ENCODE measurements around the gene H6PD.

H6PD gene

DNA sequence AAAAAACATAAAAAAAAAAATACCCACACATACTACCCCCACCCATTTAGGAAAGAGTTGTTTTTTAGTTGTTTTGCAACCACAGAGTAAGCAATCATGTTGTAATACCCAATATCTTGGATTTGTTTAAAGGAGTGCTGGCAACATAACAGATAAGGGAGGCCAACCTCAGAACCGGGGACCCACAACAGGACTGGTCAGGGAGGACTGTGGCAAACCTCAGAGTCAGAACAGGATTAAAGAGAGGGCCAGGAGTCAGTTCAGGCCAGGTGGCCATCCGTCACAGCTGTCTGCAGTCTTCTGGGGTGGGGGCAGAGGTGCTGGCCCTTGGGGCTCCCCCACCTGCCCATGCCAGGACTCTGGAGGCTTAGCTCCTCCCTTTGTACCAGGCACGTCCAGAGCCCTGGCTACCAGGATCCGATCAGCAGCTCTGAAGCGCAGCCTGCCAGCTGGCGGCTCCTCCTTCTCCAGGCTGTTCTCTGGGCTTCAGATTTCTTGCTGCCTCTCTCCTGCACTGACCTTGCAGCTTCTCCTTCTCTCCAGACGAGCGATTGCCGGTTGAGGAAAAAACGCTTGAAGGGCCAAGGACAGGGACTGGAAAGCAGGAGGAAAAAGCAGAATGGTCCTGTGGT, 7.9 kb downstream of the H6PD start:
- TF ChIP-seq YY1 (IDR thresholded peaks at IDR 0.05; ENCODE audit: insufficient read depth, insufficient read length) = no peak
- no peak for TF ChIP-seq ZNF274 (IDR thresholded peaks at IDR 0.05; ENCODE audit: low read depth, low read length)
- no peak for TF ChIP-seq SUZ12 (IDR thresholded peaks at IDR 0.05; ENCODE audit: extremely low read depth, insufficient read depth, insufficient read length)
- Histone ChIP-seq H3K27me3 (ENCODE audit: insufficient read depth, insufficient read length) (no peaks in the 10 kb centered on the region), H3K4me3 (ENCODE audit: insufficient read length, low read depth) (no peak overlapping the region), H3K9ac (ENCODE audit: insufficient read length, low read depth) (no peak overlapping the region), H3K4me1 (ENCODE audit: insufficient read depth, insufficient read length) (peaks cover 7% of the 10 kb centered on the region), H3K36me3 (ENCODE audit: insufficient read depth, insufficient read length, low read length) (no peaks in the 10 kb centered on the region), H3K9me3 (ENCODE audit: insufficient read depth, low read length) (no peaks in the 10 kb centered on the region)
- no peak for DNase-seq (ENCODE audit: low read depth, low spot score)

DNA sequence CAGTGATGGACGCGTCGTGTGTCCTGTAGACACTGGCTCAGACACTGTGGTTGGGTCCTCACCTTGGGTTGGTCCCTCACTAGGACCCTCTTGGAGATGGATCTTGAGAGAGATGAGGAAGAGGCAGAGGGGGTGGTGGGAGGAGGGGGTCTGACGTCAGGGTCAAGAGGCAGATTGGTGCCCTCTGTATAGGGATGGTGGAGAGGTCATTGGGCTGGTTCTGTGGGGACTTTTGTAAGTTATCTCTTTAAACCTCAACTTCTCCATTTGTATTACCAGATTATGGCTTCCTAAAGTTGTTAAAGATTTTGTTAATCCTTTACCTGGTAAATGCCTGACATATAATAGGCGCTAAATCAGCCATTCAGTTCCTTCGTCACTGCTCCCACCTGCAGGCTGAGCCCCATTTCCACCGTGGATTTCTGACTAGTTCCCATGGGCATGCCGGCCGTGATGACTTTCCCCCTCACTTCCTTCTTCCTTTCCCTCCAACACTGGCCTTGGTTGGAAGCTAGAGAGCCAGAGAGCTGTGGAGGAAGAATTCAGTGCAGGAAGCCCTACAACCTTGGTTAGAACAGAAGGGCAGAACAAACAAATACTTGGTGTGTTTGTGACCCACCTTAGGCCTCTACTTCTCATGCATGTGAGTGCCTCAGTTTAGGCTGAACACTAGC, 8.6 kb downstream of the H6PD start:
- Histone ChIP-seq H3K27me3 (ENCODE audit: insufficient read depth, insufficient read length) (no peaks in the 10 kb centered on the region), H3K9me3 (ENCODE audit: insufficient read depth, low read length) (no peaks in the 10 kb centered on the region), H3K4me3 (ENCODE audit: insufficient read length, low read depth) (no peak overlapping the region), H3K36me3 (ENCODE audit: insufficient read depth, insufficient read length, low read length) (no peaks in the 10 kb centered on the region), H3K4me1 (ENCODE audit: insufficient read depth, insufficient read length) (peaks cover 7% of the 10 kb centered on the region), H3K9ac (ENCODE audit: insufficient read length, low read depth) (no peak overlapping the region)
- no peak for DNase-seq (ENCODE audit: low read depth, low spot score)
- TF ChIP-seq ZNF274 (IDR thresholded peaks at IDR 0.05; ENCODE audit: low read depth, low read length) = no peak

DNA sequence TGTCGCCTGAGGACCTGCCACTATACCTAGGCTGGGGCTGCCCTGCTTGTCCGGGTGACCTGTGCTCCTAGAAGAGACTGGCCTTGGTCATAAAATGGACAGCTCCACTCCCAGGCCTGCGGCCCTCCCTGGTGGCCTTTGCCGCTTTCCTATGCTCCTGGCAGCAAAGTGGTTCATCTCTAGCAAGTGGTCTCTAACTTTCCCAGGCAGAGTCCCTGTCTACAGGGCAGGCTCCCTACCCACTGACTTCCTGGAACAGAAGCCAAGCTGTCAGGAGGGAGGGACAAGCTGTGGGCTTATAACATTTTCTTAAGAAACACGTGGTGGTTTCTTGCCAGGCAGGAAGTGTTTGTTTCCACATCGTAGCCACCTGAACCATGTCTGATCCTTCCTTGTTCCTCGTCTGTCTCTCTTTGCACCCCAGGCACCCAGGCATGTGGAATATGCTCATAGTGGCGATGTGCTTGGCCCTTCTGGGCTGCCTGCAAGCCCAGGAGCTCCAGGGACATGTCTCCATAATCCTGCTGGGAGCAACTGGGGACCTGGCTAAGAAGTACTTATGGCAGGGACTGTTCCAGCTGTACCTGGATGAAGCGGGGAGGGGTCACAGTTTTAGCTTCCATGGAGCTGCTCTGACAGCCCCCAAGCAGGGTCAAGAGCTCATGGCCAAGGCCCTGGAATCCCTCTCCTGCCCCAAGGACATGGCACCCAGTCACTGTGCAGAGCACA, 10.1 kb downstream of the H6PD start:
- no peak overlapping the region for H3K4me3 ChIP-seq (ENCODE audit: insufficient read length, low read depth)
- TF ChIP-seq SUZ12 (IDR thresholded peaks at IDR 0.05; ENCODE audit: extremely low read depth, insufficient read depth, insufficient read length) (no peak), YY1 (IDR thresholded peaks at IDR 0.05; ENCODE audit: insufficient read depth, insufficient read length) (no peak), ZNF274 (IDR thresholded peaks at IDR 0.05; ENCODE audit: low read depth, low read length) (no peak)
- H3K36me3 ChIP-seq (ENCODE audit: insufficient read depth, insufficient read length, low read length) = no peaks in the 10 kb centered on the region
- H3K4me1 ChIP-seq (ENCODE audit: insufficient read depth, insufficient read length) = peaks cover 13% of the 10 kb centered on the region
- no peaks in the 10 kb centered on the region for H3K27me3 ChIP-seq (ENCODE audit: insufficient read depth, insufficient read length)
- no peak for DNase-seq (ENCODE audit: low read depth, low spot score)
- no peaks in the 10 kb centered on the region for H3K9me3 ChIP-seq (ENCODE audit: insufficient read depth, low read length)
- H3K9ac ChIP-seq (ENCODE audit: insufficient read length, low read depth) = no peak overlapping the region

DNA sequence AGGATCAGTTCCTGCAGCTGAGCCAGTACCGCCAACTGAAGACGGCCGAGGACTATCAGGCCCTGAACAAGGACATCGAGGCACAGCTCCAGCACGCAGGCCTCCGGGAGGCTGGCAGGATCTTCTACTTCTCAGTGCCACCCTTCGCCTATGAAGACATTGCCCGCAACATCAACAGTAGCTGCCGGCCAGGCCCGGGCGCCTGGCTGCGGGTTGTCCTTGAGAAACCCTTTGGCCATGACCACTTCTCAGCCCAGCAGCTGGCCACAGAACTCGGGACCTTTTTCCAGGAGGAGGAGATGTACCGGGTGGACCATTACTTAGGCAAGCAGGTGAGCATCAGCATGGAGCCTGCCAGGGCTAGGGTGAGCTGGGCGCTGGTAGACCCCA, 10.7 kb downstream of the H6PD start:
- H3K9ac ChIP-seq (ENCODE audit: insufficient read length, low read depth) = no peak overlapping the region
- no peaks in the 10 kb centered on the region for H3K36me3 ChIP-seq (ENCODE audit: insufficient read depth, insufficient read length, low read length)
- no peaks in the 10 kb centered on the region for H3K9me3 ChIP-seq (ENCODE audit: insufficient read depth, low read length)
- DNase-seq (ENCODE audit: low read depth, low spot score) = no peak
- TF ChIP-seq ZNF274 (IDR thresholded peaks at IDR 0.05; ENCODE audit: low read depth, low read length) (no peak), SUZ12 (IDR thresholded peaks at IDR 0.05; ENCODE audit: extremely low read depth, insufficient read depth, insufficient read length) (no peak), YY1 (IDR thresholded peaks at IDR 0.05; ENCODE audit: insufficient read depth, insufficient read length) (no peak)
- H3K27me3 ChIP-seq (ENCODE audit: insufficient read depth, insufficient read length) = no peaks in the 10 kb centered on the region
- no peak overlapping the region for H3K4me3 ChIP-seq (ENCODE audit: insufficient read length, low read depth)
- H3K4me1 ChIP-seq (ENCODE audit: insufficient read depth, insufficient read length) = peaks cover 16% of the 10 kb centered on the region

DNA sequence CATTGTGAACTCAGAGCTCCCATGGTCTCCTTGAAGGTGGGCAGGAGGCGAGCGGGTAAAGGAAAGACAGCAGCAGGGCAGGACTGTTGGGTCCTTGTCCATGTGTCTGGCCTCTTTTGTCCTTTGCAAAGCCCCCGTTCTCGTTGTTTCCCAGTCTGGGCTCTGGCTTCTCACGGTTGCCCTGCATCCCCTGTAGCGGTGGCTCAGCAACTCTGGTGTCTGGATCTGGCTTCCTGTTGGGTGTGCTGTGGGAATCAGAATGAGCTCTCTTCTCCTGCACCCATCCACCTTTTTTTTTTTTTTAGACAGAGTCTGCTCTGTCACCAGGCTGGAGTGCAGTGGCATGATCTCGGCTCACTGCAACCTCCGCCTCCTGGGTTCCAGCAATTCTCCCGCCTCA, 11.1 kb downstream of the H6PD start:
- Histone ChIP-seq H3K9me3 (ENCODE audit: insufficient read depth, low read length) (no peaks in the 10 kb centered on the region), H3K4me1 (ENCODE audit: insufficient read depth, insufficient read length) (peaks cover 16% of the 10 kb centered on the region), H3K27me3 (ENCODE audit: insufficient read depth, insufficient read length) (no peaks in the 10 kb centered on the region), H3K9ac (ENCODE audit: insufficient read length, low read depth) (no peak overlapping the region), H3K4me3 (ENCODE audit: insufficient read length, low read depth) (no peak overlapping the region), H3K36me3 (ENCODE audit: insufficient read depth, insufficient read length, low read length) (no peaks in the 10 kb centered on the region)
- DNase-seq (ENCODE audit: low read depth, low spot score) = no peak
- no peak for TF ChIP-seq ZNF274 (IDR thresholded peaks at IDR 0.05; ENCODE audit: low read depth, low read length)
- TF ChIP-seq SUZ12 (IDR thresholded peaks at IDR 0.05; ENCODE audit: extremely low read depth, insufficient read depth, insufficient read length) = no peak
- no peak for TF ChIP-seq YY1 (IDR thresholded peaks at IDR 0.05; ENCODE audit: insufficient read depth, insufficient read length)

DNA sequence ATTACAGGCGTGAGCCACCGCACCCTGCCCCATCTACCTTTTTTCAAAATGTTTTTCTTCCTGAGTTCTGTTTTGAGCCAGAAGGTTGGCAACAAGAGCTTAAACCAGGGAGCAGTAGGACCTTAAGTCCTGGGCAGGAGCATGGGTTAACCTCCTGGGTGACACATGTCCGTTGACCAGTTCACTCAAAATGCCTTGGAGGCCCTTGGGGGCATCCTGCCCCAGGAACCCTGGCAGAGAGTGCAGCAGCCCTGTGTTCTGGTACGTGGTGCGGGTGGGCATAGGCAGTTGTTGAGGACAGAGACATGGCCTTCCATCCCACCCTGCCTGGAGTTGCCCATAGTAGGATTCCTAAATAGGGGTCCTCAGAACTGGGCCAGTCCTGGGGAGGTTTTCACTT, 11.6 kb downstream of the H6PD start:
- Histone ChIP-seq H3K4me3 (ENCODE audit: insufficient read length, low read depth) (no peak overlapping the region), H3K4me1 (ENCODE audit: insufficient read depth, insufficient read length) (peaks cover 17% of the 10 kb centered on the region), H3K9me3 (ENCODE audit: insufficient read depth, low read length) (no peaks in the 10 kb centered on the region), H3K36me3 (ENCODE audit: insufficient read depth, insufficient read length, low read length) (no peaks in the 10 kb centered on the region), H3K9ac (ENCODE audit: insufficient read length, low read depth) (no peak overlapping the region), H3K27me3 (ENCODE audit: insufficient read depth, insufficient read length) (no peaks in the 10 kb centered on the region)
- no peak for DNase-seq (ENCODE audit: low read depth, low spot score)
- no peak for TF ChIP-seq SUZ12 (IDR thresholded peaks at IDR 0.05; ENCODE audit: extremely low read depth, insufficient read depth, insufficient read length)
- TF ChIP-seq YY1 (IDR thresholded peaks at IDR 0.05; ENCODE audit: insufficient read depth, insufficient read length) = no peak
- TF ChIP-seq ZNF274 (IDR thresholded peaks at IDR 0.05; ENCODE audit: low read depth, low read length) = no peak
